Measurements from ENCODE around the gene PTN.

GRCh38 chr7:137287651-137288258 is 55.8 kb downstream of the PTN start:
- TF ChIP-seq, protein P1, sequence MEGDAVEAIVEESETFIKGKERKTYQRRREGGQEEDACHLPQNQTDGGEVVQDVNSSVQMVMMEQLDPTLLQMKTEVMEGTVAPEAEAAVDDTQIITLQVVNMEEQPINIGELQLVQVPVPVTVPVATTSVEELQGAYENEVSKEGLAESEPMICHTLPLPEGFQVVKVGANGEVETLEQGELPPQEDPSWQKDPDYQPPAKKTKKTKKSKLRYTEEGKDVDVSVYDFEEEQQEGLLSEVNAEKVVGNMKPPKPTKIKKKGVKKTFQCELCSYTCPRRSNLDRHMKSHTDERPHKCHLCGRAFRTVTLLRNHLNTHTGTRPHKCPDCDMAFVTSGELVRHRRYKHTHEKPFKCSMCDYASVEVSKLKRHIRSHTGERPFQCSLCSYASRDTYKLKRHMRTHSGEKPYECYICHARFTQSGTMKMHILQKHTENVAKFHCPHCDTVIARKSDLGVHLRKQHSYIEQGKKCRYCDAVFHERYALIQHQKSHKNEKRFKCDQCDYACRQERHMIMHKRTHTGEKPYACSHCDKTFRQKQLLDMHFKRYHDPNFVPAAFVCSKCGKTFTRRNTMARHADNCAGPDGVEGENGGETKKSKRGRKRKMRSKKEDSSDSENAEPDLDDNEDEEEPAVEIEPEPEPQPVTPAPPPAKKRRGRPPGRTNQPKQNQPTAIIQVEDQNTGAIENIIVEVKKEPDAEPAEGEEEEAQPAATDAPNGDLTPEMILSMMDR (IDR thresholded peaks at IDR 0.05; ENCODE audit: insufficient read depth, low read length) = no peak
- TF ChIP-seq, protein P2, sequence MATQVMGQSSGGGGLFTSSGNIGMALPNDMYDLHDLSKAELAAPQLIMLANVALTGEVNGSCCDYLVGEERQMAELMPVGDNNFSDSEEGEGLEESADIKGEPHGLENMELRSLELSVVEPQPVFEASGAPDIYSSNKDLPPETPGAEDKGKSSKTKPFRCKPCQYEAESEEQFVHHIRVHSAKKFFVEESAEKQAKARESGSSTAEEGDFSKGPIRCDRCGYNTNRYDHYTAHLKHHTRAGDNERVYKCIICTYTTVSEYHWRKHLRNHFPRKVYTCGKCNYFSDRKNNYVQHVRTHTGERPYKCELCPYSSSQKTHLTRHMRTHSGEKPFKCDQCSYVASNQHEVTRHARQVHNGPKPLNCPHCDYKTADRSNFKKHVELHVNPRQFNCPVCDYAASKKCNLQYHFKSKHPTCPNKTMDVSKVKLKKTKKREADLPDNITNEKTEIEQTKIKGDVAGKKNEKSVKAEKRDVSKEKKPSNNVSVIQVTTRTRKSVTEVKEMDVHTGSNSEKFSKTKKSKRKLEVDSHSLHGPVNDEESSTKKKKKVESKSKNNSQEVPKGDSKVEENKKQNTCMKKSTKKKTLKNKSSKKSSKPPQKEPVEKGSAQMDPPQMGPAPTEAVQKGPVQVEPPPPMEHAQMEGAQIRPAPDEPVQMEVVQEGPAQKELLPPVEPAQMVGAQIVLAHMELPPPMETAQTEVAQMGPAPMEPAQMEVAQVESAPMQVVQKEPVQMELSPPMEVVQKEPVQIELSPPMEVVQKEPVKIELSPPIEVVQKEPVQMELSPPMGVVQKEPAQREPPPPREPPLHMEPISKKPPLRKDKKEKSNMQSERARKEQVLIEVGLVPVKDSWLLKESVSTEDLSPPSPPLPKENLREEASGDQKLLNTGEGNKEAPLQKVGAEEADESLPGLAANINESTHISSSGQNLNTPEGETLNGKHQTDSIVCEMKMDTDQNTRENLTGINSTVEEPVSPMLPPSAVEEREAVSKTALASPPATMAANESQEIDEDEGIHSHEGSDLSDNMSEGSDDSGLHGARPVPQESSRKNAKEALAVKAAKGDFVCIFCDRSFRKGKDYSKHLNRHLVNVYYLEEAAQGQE (IDR thresholded peaks at IDR 0.05; ENCODE audit: insufficient replicate concordance, low read depth) = no peak

All from HL-60 (cell line).